Osteocyte (in vitro differentiated cells): Measurements from ENCODE around the gene FOXO1. TPM values are rescaled to one million over a fixed set of nuclear protein-coding genes. Genes with fewer than 3 reads are reported as not detected.

Source experiments
- DNase-seq: peaks from one replicate; pipeline ENCODE4 v3.0.0; 2021; ENCODE audit warnings: mixed read lengths; ENCODE audit not compliant: unreplicated experiment; ENCODE audit errors: extremely low spot score
- H3K27ac Mint-ChIP-seq: one replicate; pipeline ENCODE4 v1.8.0; 2021; ENCODE audit warnings: mild to moderate bottlenecking, mixed read lengths; ENCODE audit not compliant: unreplicated experiment
- H3K27me3 Mint-ChIP-seq: one replicate; pipeline ENCODE4 v1.8.0; 2021; ENCODE audit warnings: mixed read lengths; ENCODE audit not compliant: unreplicated experiment
- H3K36me3 Mint-ChIP-seq: one replicate; pipeline ENCODE4 v1.8.0; 2021; ENCODE audit warnings: mixed read lengths; ENCODE audit not compliant: unreplicated experiment
- H3K4me1 Mint-ChIP-seq: one replicate; pipeline ENCODE4 v1.8.0; 2021; ENCODE audit warnings: mixed read lengths; ENCODE audit not compliant: unreplicated experiment
- H3K4me3 Mint-ChIP-seq: one replicate; pipeline ENCODE4 v1.8.0; 2021; ENCODE audit warnings: mild to moderate bottlenecking, moderate library complexity, mixed read lengths; ENCODE audit not compliant: unreplicated experiment
- H3K9me3 Mint-ChIP-seq: one replicate; pipeline ENCODE4 v1.8.0; 2021; ENCODE audit warnings: mixed read lengths; ENCODE audit not compliant: unreplicated experiment
- CTCF ChIP-seq: fragments of 200-600 bp; sonication (generic); IDR thresholded peaks from 2 replicates; pipeline ENCODE4 v1.5.0; 2021; ENCODE audit warnings: antibody characterized with exemption, mild to moderate bottlenecking, moderate library complexity
- total RNA-seq: library from RNA; stranded (reverse); gene quantifications from 2 replicates; pipeline ENCODE4 v1.2.1, GENCODE V29; 2021

FOXO1 gene
- total RNA-seq, 1 donor from 2014 or later, result 10.0 TPM

- H3K4me1 Mint-ChIP-seq, result no peaks in the 10 kb centered on the region
- peaks cover 13% of the 10 kb centered on the region for H3K9me3 Mint-ChIP-seq
- H3K27me3 Mint-ChIP-seq, result no peaks in the 10 kb centered on the region
- H3K27ac Mint-ChIP-seq, result no peak overlapping the region
- no peak for DNase-seq
- H3K4me3 Mint-ChIP-seq, result no peak overlapping the region
- no peak for TF ChIP-seq CTCF
- H3K36me3 Mint-ChIP-seq, result peaks cover 11% of the 10 kb centered on the region
Measured at GRCh38 chr13:40580566-40581276, 85.7 kb downstream of the FOXO1 start.

- no peak overlapping the region for H3K27ac Mint-ChIP-seq
- DNase-seq, result no peak
- peaks cover 13% of the 10 kb centered on the region for H3K9me3 Mint-ChIP-seq
- no peaks in the 10 kb centered on the region for H3K27me3 Mint-ChIP-seq
- no peaks in the 10 kb centered on the region for H3K4me1 Mint-ChIP-seq
- H3K36me3 Mint-ChIP-seq, result peaks cover 11% of the 10 kb centered on the region
- H3K4me3 Mint-ChIP-seq, result no peak overlapping the region
- no peak for TF ChIP-seq CTCF
Measured at GRCh38 chr13:40579535-40579934, 86.9 kb downstream of the FOXO1 start.

- H3K36me3 Mint-ChIP-seq, result peaks cover 4% of the 10 kb centered on the region
- H3K4me1 Mint-ChIP-seq, result no peaks in the 10 kb centered on the region
- no peak for TF ChIP-seq CTCF
- no peak overlapping the region for H3K27ac Mint-ChIP-seq
- DNase-seq, result no peak
- H3K9me3 Mint-ChIP-seq, result peaks cover 7% of the 10 kb centered on the region
- no peaks in the 10 kb centered on the region for H3K27me3 Mint-ChIP-seq
- H3K4me3 Mint-ChIP-seq, result no peak overlapping the region
Measured at GRCh38 chr13:40578055-40578454, 88.4 kb downstream of the FOXO1 start.

- Mint-ChIP-seq H3K27me3 (no peaks in the 10 kb centered on the region), H3K9me3 (no peaks in the 10 kb centered on the region), H3K27ac (no peak overlapping the region), H3K4me3 (no peak overlapping the region), H3K4me1 (no peaks in the 10 kb centered on the region), H3K36me3 (no peaks in the 10 kb centered on the region)
- DNase-seq, result no peak
- no peak for TF ChIP-seq CTCF
Measured at GRCh38 chr13:40576369-40576768, 90.1 kb downstream of the FOXO1 start.

- Mint-ChIP-seq H3K27ac (no peak overlapping the region), H3K36me3 (no peaks in the 10 kb centered on the region), H3K27me3 (no peaks in the 10 kb centered on the region), H3K4me1 (peaks cover 4% of the 10 kb centered on the region), H3K9me3 (no peaks in the 10 kb centered on the region), H3K4me3 (no peak overlapping the region)
- DNase-seq, result no peak
- no peak for TF ChIP-seq CTCF
Measured at GRCh38 chr13:40572961-40573360, 93.5 kb downstream of the FOXO1 start.
